ENCODE data around the gene ARHGAP40. TPM values are rescaled to one million over a fixed set of nuclear protein-coding genes. Genes with fewer than 3 reads are reported as not detected.
A peak's percentile ranks its signal among the peaks of the same experiment; 100 is the strongest.

ARHGAP40 gene
- total and polyA plus RNA-seq, 9 of the 15 experiments (the other 6 are each of a cell fraction or from before 2014, with no cell fraction given): not detected

DNA sequence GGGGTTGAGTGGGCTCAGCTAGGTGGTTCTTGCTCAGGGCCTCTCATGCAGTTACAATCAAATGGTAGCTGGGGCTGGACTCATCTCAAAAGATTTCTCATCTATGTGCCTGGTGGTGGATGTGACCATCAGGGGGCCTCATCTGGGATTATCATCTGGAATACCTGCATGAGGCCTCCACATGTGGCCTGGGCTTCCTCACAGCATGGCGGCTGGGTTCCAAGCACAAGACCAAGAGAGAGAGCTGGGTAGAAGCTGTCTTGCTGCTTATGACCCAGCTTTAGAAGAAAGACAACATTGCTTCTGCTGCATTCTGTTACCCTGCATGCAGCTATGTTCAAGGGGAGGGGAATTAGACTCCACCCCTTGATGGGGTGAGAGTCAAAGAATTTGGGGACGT, 22.5 kb downstream of the ARHGAP40 start:
- POLR2A ChIA-PET: interaction anchor here (1.2 kb wide), 1 partner anchor 20 kb away, joined by 3 read pairs; no protein-coding TSS in a partner anchor
- no peaks in the 10 kb centered on the region for H3K9me1 ChIP-seq (ENCODE audit: control insufficient read depth, insufficient read depth, low read length)
- H3K4me3 ChIP-seq: no peak overlapping the region
- WGBS (ENCODE audit: insufficient coverage, low coverage, missing lambda C conversion rate): 8% methylated on average over 2 of the region's 2 CpGs
- H3K27ac ChIP-seq (ENCODE audit: extremely low read depth, low read depth, low read length): no peak overlapping the region
- H3K4me2 ChIP-seq (ENCODE audit: insufficient read depth, low read length): no peak overlapping the region
- H3K9ac ChIP-seq (ENCODE audit: insufficient read depth in 1 of 2, low read depth in 2 of 2, low read length in 2 of 2): no peak overlapping the region
- CTCF ChIA-PET (ENCODE audit: low intra/inter-chr PET ratio): no interaction called here
- H3K9me3 ChIP-seq (replicated peaks; ENCODE audit: control insufficient read depth, insufficient read depth, low read depth, low read length): no peaks in the 10 kb centered on the region
- no TSS peak for BruUV-seq (replicated peaks)
- peaks cover 27 to 36% of the 10 kb centered on the region in 2 experiments for H3K27me3 ChIP-seq (ENCODE audit: control insufficient read depth in 2 of 2, insufficient read depth in 2 of 2, low read length in 2 of 2)
- peaks cover 6 to 7% of the 10 kb centered on the region in 2 experiments; a peak in 4 of 5 replicates for H3K4me1 ChIP-seq (replicated peaks in 1 of 2; ENCODE audit: control insufficient read depth in 2 of 2, insufficient read depth in 2 of 2, low read length in 2 of 2)
- in situ Hi-C loops (cut with MboI) (no loop called here), intact Hi-C loops (cut with micrococcal nuclease) (no loop called here)
- DNase-seq (ENCODE audit: extremely low read depth in 1 of 4, low spot score in 3 of 4): no peak
- TF ChIP-seq YY1 (IDR thresholded peaks at IDR 0.05; ENCODE audit: borderline replicate concordance in 1 of 3, control insufficient read depth in 1 of 3, extremely low read depth in 1 of 3, insufficient read depth in 3 of 3, insufficient read length in 1 of 3, insufficient replicate concordance in 2 of 3, low read depth in 1 of 3, low read length in 2 of 3): peak in 2 of 3 experiments; percentile 53 to 84
- TF ChIP-seq, protein P1, sequence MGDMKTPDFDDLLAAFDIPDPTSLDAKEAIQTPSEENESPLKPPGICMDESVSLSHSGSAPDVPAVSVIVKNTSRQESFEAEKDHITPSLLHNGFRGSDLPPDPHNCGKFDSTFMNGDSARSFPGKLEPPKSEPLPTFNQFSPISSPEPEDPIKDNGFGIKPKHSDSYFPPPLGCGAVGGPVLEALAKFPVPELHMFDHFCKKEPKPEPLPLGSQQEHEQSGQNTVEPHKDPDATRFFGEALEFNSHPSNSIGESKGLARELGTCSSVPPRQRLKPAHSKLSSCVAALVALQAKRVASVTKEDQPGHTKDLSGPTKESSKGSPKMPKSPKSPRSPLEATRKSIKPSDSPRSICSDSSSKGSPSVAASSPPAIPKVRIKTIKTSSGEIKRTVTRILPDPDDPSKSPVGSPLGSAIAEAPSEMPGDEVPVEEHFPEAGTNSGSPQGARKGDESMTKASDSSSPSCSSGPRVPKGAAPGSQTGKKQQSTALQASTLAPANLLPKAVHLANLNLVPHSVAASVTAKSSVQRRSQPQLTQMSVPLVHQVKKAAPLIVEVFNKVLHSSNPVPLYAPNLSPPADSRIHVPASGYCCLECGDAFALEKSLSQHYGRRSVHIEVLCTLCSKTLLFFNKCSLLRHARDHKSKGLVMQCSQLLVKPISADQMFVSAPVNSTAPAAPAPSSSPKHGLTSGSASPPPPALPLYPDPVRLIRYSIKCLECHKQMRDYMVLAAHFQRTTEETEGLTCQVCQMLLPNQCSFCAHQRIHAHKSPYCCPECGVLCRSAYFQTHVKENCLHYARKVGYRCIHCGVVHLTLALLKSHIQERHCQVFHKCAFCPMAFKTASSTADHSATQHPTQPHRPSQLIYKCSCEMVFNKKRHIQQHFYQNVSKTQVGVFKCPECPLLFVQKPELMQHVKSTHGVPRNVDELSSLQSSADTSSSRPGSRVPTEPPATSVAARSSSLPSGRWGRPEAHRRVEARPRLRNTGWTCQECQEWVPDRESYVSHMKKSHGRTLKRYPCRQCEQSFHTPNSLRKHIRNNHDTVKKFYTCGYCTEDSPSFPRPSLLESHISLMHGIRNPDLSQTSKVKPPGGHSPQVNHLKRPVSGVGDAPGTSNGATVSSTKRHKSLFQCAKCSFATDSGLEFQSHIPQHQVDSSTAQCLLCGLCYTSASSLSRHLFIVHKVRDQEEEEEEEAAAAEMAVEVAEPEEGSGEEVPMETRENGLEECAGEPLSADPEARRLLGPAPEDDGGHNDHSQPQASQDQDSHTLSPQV (IDR thresholded peaks at IDR 0.05): no peak
- no peaks in the 10 kb centered on the region for H3K79me2 ChIP-seq (ENCODE audit: control insufficient read depth, insufficient read depth, low read length)
- H4K20me1 ChIP-seq (replicated peaks; ENCODE audit: control insufficient read depth, insufficient read depth, low read length): no peaks in the 10 kb centered on the region
- FAIRE-seq: no peak
- H3K36me3 ChIP-seq (ENCODE audit: control insufficient read depth, insufficient read depth, low read length): no peaks in the 10 kb centered on the region
- no peak overlapping the region for H2AFZ ChIP-seq (ENCODE audit: low read depth, low read length)
- no peak for ATAC-seq

Measured in K562 (cell line).